K562 (cell line): ENCODE data around the gene FPGS. TPM values are rescaled to one million over a fixed set of nuclear protein-coding genes. Genes with fewer than 3 reads are reported as not detected.

Experiments used
- ESRRB ChIP-seq: fragments of 250-450 bp; sonication (Bioruptor Pico); IDR thresholded peaks from 2 replicates; pipeline ENCODE4 v1.5.0; 2020; ENCODE audit warnings: mild to moderate bottlenecking, moderate library complexity, borderline replicate concordance
- FOSL1 ChIP-seq: fragments of 200-800 bp; sonication (Bioruptor generic); conservative IDR thresholded peaks from 2 replicates; pipeline ENCODE4 v1.6.1; 2016; ENCODE audit warnings: missing genetic modification characterization, missing compliant biosample characterization
- ILF3 ChIP-seq: fragments of 450-650 bp; IDR thresholded peaks from 2 replicates; pipeline ENCODE4 v1.6.1; 2018; ENCODE audit warnings: antibody characterized with exemption, mild to moderate bottlenecking, moderate library complexity, borderline replicate concordance
- MAFF ChIP-seq: IDR thresholded peaks from 2 replicates; pipeline ENCODE4 v1.6.1; 2012; ENCODE audit warnings: low read length, improper control_type of control experiment
- MED1 ChIP-seq: sonication (generic); formaldehyde crosslinking; IDR thresholded peaks from 2 replicates; pipeline ENCODE4 v1.8.1; 2023; ENCODE audit warnings: missing genetic modification reagents, borderline replicate concordance
- NELFE ChIP-seq: IDR thresholded peaks from 2 replicates; pipeline ENCODE4 v1.6.1; 2011; ENCODE audit warnings: mild to moderate bottlenecking; ENCODE audit not compliant: insufficient read depth, insufficient read length
- NRF1 ChIP-seq, 2 experiments: fragments of 450-650 bp; IDR thresholded peaks in 1 of 2; conservative IDR thresholded peaks in 1 of 2; 2 replicates each; pipeline ENCODE4 v1.6.1; 2014; ENCODE audit warnings: mild to moderate bottlenecking in 2 of 2
- PCBP1 ChIP-seq: fragments of 200-400 bp; formaldehyde crosslinking; IDR thresholded peaks from 2 replicates; pipeline ENCODE4 v1.6.1; 2018; ENCODE audit warnings: mild to moderate bottlenecking, low read depth, low read length; ENCODE audit not compliant: poor library complexity, severe bottlenecking
- PREB ChIP-seq: sonication (generic); formaldehyde crosslinking; IDR thresholded peaks from 2 replicates; pipeline ENCODE4 v1.8.1; 2023; ENCODE audit warnings: mild to moderate bottlenecking, missing genetic modification reagents
- RUNX1 ChIP-seq: sonication (generic); IDR thresholded peaks from 2 replicates; pipeline ENCODE4 v1.6.1; 2016; ENCODE audit warnings: antibody characterized with exemption, low read depth
- SIN3A ChIP-seq, 2 experiments: fragments of 150-350 bp in 1 of 2; IDR thresholded peaks; 2 replicates each; pipeline ENCODE4 v1.6.1; 2011 to 2016; ENCODE audit warnings: borderline replicate concordance in 2 of 2, low read depth in 2 of 2, low read length in 2 of 2, mild to moderate bottlenecking in 2 of 2, moderate library complexity in 2 of 2; ENCODE audit not compliant: control insufficient read depth in 1 of 2
- SIN3B ChIP-seq: fragments of 450-650 bp; IDR thresholded peaks from 2 replicates; pipeline ENCODE4 v1.6.1; 2017; ENCODE audit warnings: low read depth, mild to moderate bottlenecking, moderate library complexity
- SMARCA5 ChIP-seq: fragments of 450-650 bp; IDR thresholded peaks from 2 replicates; pipeline ENCODE4 v1.6.1; 2016
- TAF7 ChIP-seq: fragments of 450-650 bp; IDR thresholded peaks from 2 replicates; pipeline ENCODE4 v1.6.1; 2016; ENCODE audit warnings: missing genetic modification characterization, missing compliant biosample characterization
- TGIF2 ChIP-seq: sonication (generic); formaldehyde crosslinking; IDR thresholded peaks from 2 replicates; pipeline ENCODE4 v1.8.1; 2022; ENCODE audit warnings: mild to moderate bottlenecking, missing genetic modification reagents, moderate library complexity
- polyA plus RNA-seq, 8 experiments: library from polyadenylated mRNA; depleted of rRNA in 4 of 8; stranded (reverse) in 5 of 8; unstranded in 3 of 8; fragments of >200 nt; fragmentation: Nextera tagmentation in 2 of 8; fragmentation: Illumina TruSeq in 1 of 8; extraction: Ambion mirVana in 2 of 8; extraction: Trizol in 1 of 8; gene quantifications; 2 replicates each; pipeline versions ENCODE4 v1.2.1 to v1.2.3, GENCODE V29; 2011 to 2014; ENCODE audit warnings: inconsistent platforms in 1 of 8, missing spikeins in 1 of 8
- total RNA-seq, 7 experiments: library from RNA; depleted of rRNA in 6 of 7; stranded (reverse); fragments of >200 nt in 6 of 7; fragmentation: Illumina TruSeq in 2 of 7; extraction: Trizol in 2 of 7; gene quantifications; 2 replicates each; pipeline versions ENCODE4 v1.2.1 to v1.2.3, GENCODE V29; 2011 to 2021; ENCODE audit warnings: low replicate concordance in 1 of 7
- TF ChIP-seq, protein P1 (sequence below), 2 experiments: fragments of 450-650 bp in 1 of 2; sonication (generic) in 1 of 2; formaldehyde crosslinking in 1 of 2; IDR thresholded peaks; 2 replicates each; pipeline versions ENCODE4 v1.7.1 to v1.9.0; 2016 to 2022; ENCODE audit warnings: inconsistent platforms in 1 of 2, mild to moderate bottlenecking in 1 of 2, missing genetic modification reagents in 1 of 2

Gene FPGS
- total and polyA plus RNA-seq, 9 of the 15 experiments (the other 6 are each of a cell fraction or from before 2014, with no cell fraction given): 0.84 to 86.4 (median 59.2) TPM

DNA sequence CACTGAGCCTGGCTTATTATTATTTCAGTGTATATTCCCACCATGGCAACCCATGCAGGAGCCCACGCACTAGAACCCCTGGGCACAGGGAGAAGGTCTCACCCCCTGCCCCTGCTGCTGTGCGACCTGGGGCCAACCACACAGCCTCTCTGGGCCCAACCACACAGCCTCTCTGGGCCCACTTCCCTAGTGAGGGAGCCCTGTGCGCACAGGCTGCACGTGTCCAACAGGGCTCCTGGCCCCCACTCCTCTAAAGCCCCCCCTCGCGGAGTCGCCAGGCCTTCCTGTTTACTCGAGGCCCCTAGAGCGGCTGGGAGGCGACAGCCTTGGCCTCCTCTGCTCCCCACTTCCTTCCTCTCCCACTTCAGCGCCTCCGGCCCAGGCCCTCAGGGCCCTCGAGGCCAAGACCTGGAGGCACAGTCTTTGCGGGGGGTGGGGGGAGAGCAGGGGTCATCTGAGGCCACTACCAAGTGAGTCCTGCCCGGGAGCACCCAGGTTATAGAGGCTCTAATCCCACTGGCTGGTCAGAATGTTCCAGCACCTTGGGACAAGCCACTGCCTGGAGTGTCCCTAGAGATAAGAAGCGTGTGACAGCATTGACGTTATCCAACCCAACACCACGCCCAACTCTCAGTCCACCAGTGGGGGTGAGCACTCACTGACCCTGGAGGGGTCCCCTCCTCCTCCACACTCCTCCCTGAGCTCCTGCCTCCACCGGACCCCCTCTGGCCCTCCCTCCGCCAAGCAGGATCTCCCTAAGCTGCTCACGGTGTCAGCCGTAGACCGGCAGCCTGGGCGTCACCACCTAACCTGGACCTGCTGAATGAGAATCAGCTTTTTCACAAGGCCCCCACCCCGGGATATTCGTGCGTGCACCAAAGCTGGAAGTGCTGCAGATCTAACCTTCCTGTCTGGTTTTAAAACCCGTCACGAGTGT is 59.7 kb downstream of the FPGS start (continued):
- TF ChIP-seq, protein P1, sequence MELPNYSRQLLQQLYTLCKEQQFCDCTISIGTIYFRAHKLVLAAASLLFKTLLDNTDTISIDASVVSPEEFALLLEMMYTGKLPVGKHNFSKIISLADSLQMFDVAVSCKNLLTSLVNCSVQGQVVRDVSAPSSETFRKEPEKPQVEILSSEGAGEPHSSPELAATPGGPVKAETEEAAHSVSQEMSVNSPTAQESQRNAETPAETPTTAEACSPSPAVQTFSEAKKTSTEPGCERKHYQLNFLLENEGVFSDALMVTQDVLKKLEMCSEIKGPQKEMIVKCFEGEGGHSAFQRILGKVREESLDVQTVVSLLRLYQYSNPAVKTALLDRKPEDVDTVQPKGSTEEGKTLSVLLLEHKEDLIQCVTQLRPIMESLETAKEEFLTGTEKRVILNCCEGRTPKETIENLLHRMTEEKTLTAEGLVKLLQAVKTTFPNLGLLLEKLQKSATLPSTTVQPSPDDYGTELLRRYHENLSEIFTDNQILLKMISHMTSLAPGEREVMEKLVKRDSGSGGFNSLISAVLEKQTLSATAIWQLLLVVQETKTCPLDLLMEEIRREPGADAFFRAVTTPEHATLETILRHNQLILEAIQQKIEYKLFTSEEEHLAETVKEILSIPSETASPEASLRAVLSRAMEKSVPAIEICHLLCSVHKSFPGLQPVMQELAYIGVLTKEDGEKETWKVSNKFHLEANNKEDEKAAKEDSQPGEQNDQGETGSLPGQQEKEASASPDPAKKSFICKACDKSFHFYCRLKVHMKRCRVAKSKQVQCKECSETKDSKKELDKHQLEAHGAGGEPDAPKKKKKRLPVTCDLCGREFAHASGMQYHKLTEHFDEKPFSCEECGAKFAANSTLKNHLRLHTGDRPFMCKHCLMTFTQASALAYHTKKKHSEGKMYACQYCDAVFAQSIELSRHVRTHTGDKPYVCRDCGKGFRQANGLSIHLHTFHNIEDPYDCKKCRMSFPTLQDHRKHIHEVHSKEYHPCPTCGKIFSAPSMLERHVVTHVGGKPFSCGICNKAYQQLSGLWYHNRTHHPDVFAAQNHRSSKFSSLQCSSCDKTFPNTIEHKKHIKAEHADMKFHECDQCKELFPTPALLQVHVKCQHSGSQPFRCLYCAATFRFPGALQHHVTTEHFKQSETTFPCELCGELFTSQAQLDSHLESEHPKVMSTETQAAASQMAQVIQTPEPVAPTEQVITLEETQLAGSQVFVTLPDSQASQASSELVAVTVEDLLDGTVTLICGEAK (IDR thresholded peaks at IDR 0.05): peak; percentile 68
- TF ChIP-seq, protein P1 (CRISPR knock-in tag; IDR thresholded peaks at IDR 0.05): no peak
- TF ChIP-seq SIN3A (IDR thresholded peaks at IDR 0.05; ENCODE audit: borderline replicate concordance in 2 of 2, control insufficient read depth in 1 of 2, low read depth in 2 of 2, low read length in 2 of 2): no peak
- TF ChIP-seq NELFE: no peak
- peak; percentile 60; the same call in 1 of the 2 replicates for TF ChIP-seq TAF7 (tag)
- TF ChIP-seq ILF3: no peak
- peak; percentile 60 to 66 for TF ChIP-seq NRF1 (conservative IDR thresholded peaks at IDR 0.05 in 1 of 2, IDR thresholded peaks at IDR 0.05 in 1 of 2)
- peak; percentile 92; the same call in 1 of the 2 replicates for TF ChIP-seq MED1 (CRISPR knock-in tag)
- no peak for TF ChIP-seq ESRRB
- TF ChIP-seq RUNX1: no peak
- TF ChIP-seq SMARCA5: peak; percentile 97
- peak; percentile 75 for TF ChIP-seq FOSL1 (tag)
- TF ChIP-seq SIN3B: no peak
- TF ChIP-seq TGIF2 (CRISPR knock-in tag): no peak
- TF ChIP-seq PCBP1: no peak
- TF ChIP-seq MAFF: no peak
- no peak for TF ChIP-seq PREB (CRISPR knock-in tag)
